GM19035 (cell line): Measurements from ENCODE around the gene PRR29.

Experiments used
- ATAC-seq: cut with Tn5 transposase; IDR thresholded peaks from one replicate; pipeline ENCODE4 v1.9.1; 2021; ENCODE audit not compliant: unreplicated experiment

Gene PRR29

DNA sequence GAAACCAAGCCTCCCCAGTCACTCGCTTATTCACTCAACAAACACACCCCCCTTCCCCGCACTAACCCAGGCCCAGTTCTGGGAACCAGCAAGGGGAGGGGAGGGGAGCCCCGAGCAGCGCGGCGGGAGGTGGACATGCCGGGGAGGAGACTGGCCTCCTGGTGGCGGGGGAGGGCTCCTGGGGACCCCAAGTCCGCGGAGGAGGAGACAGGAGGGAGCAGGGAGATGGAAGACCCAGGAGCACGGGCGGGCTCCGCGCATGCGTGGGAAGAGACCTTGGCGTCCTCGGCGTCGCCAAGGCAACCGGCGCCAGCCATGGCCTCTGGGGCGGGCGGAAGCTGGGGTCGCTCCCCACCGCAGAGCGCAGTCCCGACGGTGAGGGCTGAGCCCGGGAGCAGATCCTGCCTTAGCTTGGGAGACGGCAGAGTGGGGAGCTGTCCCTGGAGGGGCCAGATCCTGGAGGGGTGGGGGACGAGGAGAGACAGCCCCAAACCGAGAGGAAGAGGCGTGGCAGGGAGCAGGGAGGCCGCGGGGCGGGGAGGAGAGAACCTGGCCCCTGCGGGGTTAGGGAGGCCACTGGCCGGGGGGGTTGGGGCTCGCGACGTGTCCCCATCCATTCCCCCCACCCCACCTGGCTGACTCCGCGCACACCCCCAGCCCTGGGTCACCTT lies at the start of gene PRR29:
PRR29 (plus strand) TSS at position 302 of the 671 bp plus-strand sequence; CDS start at position 316, 14 bp downstream.
- no peak for ATAC-seq

DNA sequence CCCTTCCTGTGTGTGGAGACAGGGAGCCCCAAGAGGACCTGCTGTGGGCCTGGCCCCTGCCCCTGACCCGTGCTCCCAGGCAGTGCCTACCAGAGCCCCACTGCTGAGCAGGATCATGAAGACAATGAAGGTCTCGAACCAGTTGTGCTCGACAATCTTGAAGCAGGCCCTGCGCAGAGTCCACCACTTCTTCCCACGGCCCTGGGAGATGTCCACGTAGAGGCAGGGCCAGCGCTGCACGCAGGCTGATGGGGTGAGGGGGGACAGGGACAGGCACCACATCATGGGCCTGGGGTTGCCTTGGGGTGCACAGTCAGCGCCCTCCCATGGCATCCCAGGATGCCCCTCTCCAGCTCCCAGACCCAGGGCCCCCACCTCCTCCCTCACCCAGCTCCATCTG lies 49.6 kb upstream of the PRR29 start:
- ATAC-seq = no peak

DNA sequence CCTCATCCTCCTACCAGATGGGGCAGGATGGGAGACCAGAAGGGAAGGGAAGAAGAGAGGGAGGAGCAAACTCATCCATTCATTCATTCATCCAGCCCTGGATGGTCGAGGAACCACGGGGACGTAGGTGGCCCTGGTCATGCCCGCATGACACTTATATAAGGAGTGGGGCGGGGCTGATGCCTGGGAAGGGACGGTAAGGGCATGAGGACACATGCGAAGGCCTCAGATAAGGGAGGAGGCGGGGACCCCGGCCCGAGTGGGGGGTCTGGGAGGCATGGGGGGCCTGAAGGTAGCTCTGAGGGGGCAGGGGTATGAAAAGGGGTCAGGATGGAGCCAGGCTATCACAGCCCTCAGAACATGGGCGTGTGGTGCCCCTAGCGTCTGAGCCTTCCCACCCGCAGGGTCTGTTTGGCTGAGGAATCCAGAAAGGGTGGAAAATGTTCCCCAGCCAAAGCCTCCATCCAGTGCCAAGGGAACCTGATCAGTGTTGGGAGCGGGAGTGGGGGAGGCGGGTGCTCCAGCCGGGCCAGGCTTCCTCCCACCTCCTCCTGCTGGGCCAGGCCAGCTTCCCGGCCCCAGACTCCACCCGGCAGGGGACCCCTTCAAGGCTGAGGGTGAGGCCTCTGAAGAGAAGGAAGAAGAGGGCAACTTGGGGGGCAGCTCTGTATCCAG lies 48.4 kb upstream of the PRR29 start:
- ATAC-seq = no peak

DNA sequence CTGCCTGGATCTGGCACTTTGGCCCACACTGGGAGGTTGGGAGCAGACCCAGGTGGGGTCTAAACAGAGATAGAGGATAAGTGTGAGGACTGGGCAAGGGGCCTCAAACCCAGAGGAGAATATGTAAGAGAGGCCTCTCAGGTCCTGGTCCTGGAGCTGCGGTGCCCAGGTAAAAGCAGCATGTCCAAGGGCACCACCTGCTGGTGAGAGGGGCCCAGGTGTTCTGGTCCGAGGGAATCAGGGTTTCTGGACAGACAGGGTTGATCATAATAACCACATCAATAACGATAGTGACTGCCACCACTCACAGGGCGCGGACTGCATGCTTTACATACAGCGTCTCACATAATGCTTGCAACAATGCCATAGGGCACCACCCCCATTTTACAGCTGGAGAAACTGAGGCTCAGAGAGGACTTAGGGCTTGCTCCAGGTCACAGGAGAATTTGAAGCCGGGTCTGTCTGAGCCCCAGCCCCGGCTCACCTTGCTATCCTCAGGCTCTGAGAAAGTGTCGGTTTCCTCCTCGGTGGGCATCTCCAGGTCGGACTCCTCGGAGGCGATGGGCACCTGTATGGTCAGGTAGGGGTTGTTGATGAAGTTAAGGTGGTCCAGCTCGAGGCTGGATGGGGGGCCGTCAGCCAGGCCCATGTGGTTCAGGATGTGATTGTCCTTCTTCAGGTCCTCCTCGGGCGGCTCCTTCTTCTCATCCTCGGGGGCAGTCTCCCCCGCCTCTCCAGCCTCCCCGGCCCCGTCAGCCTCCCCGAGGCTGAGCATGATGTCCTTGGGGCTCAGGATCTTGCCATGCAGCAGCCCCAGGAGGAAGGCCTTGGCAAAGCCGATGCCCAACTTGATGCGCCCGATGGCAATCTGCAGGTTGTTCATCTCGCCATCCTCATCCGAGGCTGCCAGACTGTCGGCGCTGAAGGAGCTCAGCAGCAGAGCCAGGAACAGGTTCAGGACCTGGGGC lies 46.9 kb upstream of the PRR29 start:
- ATAC-seq = no peak

DNA sequence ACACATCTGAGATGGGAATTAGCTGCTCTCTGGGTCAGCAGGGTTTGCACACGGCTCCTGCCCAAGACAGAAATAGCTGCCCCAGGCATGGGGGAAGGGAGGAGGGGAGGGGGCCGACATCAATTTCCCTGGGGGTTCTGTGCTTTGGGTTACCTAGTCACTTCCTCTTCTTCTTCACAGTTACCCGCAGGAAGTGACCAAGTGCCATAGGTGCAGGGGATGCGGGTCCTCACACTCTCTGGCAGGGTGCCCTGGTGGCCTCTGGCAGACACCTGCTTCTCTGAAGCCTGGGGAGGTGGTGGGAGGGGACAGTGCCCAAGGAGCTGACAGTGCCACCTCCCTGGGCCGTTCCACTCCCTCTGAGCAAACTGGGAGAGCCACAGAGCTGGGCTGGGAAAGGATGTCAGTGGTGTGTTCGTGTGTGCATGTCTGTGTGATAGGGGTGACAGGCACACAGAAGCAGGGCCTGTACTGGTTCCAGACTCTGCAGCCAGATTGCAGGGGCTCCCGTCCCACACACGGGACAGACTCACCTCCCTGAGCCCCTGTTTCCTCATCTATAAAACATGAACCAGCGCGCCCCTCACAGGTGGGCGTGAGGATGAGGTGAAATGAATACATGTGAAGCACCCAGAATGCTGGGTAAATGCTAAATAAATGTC lies 43.6 kb upstream of the PRR29 start:
- ATAC-seq = no peak

DNA sequence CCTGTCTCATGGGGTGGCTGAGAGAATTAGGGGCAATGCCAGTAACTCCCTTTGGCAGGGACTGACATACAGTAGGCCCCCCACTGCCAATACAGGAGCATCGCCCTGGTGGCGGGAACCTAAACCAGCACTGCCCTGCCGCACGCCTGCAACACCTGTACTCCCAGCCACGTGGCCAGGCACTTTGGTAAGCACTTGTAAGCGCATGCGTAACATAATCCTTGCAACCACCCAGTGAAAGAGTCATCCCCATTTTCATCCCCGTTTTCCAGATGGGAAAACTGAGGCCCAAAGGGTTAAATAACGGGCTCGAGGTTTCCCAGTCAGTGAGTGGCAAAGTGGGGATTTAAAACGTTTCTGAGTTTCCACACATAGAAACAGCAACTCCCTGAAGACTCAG lies 42.9 kb upstream of the PRR29 start:
- no peak for ATAC-seq

DNA sequence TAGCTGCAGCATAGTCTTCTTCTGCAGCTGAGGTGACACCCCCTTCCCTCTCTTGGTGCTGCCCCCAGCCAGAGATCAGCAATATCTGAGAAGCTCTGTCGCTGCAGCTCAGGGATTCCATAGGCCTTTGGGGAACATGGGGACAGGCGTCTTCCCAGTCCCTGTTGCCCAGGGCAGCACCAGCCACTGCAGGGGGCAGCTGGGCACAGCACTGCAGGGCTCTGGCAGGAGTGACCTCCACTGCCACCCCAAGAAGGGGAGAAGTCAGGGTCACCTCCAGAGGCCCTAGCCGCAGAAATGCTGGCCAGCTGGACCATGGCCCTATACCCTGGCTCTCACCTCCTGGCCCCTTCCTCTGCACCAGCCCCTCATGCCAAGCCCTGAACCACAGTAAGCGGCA lies 42.4 kb upstream of the PRR29 start:
- ATAC-seq = no peak

DNA sequence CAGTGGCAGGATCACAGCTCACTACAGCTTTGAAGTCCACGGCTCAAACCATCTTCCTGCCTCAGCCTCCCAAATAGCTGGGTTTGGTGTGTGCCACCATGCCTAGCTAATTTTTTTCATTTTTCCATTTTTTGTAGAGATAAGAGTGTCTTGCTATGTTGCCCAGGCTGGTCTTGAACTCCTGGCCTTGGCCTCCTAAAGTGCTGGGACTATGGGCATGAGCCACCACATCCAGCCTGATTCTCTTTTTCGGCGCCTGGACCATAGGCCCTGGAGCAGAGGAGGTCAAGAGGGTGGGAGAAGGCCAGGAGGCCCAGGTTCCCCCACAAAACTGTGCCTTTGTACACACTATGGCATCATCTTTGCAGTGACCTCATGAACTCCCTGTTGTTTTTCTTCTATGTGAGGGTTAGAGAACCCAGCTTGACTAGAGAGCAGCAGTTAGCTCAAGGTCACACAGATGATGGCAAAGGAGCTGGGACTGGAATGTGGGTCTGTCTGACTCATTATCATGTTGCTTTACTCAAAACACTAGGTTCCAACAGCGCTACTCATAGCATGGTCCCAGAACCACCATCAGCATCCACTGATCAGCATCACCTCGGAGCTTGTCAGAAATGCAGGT lies 41.7 kb upstream of the PRR29 start:
- ATAC-seq = no peak

DNA sequence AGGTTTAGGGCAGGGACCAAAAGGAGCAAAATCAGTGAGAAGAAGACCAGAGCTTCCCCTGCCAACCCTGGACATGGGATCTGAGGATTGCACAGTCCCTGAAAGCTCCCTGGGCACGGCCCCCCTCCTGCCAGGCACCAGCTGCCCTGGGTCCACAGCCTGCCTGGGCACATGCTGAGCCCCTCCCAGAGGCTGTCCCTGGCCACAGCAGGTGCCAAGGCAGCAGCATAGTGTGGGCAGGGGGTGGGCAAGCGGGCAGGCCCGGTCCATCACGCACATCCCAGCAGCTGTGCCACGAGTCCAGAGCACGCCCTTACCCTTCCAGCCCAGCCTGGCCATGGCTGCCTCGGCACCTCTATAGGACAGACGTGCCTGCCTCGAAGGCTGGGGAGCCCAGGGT lies 38.1 kb upstream of the PRR29 start:
- ATAC-seq = no peak

DNA sequence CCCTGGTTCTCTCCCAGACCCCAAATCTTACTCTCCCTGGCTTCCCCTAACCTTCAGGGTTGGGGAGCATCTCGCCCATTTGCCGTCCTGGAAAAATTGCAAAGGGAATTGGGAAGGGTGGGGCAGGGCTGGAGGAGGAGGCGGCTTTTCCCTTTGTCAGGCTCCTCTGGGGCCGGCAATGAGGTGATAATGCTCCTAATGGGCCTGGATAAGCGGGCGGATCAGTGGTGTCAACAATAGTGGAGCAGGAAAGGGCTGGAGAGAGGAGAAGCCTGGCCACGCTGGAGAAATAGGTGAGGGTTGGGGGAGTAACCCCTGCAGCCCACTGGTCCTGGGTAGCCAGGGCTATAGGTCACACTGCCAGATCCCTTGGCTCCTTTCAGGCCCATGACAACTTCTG lies 37.7 kb upstream of the PRR29 start:
- ATAC-seq = no peak

DNA sequence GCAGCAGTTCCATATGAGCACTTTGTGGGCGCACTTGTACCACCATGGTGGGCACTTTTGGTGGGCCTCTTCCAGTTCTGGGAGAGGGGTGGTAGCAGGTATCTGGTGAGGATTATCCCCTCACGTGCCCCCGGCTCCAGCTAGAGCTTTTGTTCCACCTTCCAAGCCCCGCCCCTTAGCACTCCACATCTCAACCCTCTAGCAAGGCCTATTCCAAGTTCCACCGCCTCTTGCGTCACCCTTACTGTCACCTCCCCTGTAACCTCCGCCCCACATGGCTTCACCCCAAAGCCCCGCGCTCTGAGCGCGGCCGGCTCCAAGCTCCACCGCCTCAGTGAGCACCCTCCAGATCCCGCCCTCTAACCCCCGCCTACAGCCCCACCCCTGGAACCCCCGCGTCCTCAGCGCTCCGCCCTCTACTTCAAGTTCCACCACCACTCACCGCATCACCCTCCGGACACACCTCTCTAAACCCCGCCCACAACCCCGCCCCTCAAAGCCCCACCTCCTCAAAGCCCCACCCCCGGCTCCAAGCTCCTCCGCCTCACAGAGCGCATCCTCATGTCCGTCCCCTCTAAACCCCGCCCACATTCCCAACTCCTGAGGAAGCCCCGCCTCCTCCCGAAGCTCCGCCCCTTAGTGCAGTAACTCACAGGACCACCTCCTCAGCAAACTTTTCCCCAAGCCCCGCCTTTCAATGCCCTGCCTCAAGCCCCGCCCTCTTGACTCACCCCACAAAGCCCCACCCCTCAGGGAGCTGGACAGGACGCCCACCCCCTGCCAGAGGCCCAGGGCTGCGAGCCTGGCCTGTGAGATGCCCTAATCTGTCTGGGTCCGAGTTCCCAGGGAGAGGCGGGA lies 36.6 kb upstream of the PRR29 start:
- no peak for ATAC-seq

DNA sequence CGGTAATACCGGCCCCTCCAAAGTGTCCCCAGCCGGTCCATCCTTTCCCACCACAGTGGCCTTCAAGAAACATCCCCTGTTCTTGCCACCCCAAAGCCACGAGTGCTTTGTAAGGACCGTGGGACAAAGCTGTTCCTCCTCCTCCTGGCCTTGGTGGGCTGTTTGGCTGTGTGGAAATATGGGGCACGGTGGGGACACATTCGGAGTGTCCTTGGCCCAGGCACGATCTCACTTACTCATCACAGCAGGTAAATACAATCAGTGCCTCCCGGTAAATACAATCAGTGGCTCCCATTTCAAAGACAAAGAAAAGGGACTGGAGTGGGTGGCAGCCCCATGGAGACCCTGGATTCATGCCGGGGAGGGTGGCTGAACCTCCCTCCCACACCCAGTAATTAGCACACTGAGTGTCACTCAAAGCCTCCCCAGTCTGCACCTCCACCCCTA lies 35.8 kb upstream of the PRR29 start:
- no peak for ATAC-seq

DNA sequence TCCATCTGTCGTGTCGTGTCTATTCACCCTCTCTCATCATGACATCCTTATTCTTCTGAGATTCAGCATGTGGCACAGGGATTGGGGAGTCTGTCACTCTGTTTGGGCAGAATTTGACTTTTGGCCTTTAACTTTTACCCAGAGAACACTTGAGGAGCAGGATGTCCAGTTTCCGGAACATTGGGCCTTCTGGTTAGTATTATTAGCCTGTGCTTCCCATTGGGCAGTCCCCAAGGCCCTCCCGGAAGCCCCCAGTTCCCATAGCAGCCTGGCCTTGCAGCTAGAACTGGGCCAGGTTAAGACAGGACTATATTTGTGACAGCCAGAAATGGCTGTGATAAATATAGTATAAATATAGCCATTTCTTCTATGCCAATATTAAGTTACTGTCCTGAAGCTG lies 35.0 kb upstream of the PRR29 start:
- no peak for ATAC-seq

DNA sequence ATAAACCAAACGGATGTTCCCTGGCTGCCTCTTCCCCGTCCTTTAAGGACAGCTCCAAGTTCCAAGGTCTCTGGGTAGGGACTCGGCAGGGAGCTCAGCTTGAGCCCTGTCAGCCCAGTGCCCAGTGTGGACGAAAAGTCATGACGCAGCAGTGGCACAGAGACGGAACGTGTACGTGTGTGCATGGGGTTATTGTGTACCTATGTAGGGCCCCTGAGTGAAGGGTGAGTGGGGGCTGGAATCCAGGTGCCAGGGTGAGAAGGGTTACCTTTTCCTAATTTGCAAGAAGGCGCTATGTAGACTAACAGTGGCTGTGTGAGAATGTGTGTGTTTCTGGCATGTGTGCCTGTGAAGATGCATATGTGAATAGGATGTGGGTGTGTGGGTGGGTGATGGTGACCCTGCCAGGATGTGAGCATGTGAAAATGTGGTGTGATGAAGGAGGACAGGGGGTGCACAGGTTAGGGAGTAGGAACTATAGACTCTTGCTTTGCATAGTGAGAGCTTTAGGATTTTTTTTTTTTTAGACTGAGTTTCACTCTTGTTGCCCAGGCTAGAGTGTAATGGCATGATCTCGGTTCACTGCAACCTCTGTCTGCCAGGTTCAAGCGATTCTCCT lies 31.4 kb upstream of the PRR29 start:
- ATAC-seq = no peak

DNA sequence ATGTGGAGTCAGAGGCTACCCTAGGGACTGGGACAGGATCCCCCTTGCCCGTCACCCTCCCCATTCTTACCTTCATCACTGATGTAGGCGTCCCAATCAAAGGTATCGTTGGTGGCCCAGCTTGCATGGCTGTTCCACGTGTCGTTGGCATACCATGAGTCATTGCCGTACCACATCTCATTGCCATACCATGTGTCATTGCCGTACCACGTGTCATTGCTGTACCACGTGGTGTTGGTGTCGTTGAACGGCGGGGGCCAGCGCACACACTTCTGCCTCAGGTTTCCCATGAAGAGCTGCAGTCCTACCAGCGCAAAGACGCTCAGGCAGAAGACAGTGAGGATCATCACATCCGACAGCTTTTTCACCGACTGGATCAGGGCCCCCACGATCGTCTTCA lies 30.2 kb upstream of the PRR29 start:
- ATAC-seq = no peak

DNA sequence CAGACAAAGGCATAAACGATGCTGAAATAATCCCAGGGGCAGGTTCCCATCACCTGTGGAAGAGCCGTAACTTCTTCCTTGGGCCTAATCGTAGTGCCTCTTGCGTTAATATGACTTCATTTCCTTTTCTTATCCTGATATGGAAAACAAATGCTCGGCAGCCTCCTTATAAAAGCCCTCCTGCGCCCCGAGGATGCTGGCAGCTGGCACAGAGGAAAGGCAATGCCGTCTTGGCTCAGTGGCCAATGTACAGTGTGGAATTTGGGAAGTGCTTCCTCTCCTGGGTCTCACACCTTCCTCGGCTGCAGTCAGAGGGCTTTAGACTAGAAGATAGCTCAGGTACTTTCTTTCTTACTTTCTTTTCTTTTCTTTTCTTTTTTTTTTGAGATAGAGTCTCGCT lies 28.9 kb upstream of the PRR29 start:
- no peak for ATAC-seq

DNA sequence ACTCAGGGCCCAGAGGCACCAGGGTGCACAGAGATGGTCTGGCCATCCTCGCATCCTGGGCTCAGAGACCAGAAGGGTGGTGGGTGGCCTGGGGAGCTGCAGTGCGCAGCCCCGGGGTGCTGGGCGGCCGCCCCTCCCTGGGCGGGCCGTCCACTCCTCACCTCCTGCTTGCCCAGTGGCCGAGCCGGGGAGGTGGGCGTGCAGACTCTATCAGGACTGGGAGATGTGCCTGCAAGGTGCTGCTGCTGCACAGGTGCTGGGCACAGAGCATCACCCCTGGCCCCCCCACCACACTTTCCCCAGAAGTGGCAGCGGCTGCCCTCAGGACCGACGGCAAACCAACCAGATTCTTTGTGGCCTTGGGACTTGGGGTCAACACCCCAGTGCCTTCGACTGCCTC lies 25.4 kb upstream of the PRR29 start, which contains the start of gene SCN4A:
SCN4A (minus strand) TSS at position 123 of the 400 bp plus-strand sequence; CDS start at position 46, 77 bp downstream.
- no peak for ATAC-seq

DNA sequence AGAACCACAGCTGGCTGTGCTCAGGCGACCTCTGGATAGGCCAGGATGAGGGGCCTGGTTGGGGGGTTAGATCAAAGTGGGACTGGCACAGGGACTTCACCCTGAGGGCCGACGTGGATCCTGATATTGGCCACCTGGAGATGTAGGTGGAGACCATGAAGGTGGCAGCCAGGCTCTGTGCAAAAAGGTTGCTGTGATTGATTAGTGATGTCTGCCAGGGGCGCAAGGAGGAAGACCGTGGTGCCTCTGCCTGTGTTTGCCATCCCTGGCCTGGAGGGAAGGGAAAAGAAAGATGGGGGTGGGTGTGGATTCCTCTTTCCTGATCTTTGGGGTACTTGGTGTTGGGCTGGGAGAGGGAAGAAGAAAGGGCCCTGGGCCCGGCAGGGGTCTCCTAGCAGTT lies 24.9 kb upstream of the PRR29 start:
- ATAC-seq = no peak

DNA sequence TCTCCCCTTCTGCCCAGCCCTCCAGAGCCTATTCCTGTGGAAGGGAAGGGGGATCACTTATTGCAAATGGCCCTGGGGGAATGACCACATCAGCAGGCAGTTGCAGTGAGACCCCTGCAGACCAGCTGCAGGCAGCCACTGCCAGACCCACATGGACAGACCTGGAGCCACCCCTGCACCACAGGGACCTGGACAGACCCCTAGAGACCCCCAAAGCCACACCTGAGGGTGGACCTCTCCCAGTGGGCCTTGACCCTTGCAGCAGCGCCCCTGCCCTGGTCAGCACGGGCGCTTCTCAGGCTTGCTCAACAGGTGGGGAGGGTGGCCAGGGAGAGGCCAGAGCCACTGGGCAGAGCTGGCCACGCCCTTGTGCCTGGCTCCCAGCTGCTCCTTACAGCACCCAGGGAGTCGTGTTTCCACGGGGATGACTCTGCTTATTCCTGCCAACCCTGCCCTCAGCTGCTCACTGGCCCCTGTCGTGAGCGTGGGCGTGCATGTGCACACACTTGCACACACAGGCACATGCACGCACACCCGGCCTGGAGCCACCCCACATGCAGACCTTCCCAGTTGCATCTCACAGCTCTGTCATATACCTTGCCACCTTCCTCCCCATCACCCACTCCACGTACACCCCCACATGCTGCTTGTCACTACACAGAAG lies 24.1 kb upstream of the PRR29 start:
- ATAC-seq = no peak
